Endothelial cell of umbilical vein (primary cell): ENCODE measurements around the gene TUBB1. TPM values are rescaled to one million over a fixed set of nuclear protein-coding genes. Genes with fewer than 3 reads are reported as not detected.

ENCODE experiments used
- Bru-seq: library from RNA; stranded (reverse); fragments of 400-500 nt; gene quantifications from one replicate; lab custom pipeline; 2021; lab: Mats Ljungman, UMichigan
- BruChase-seq, 2 experiments: library from RNA; stranded (reverse); fragments of 400-500 nt; gene quantifications; one replicate each; lab custom pipeline; 2021; lab: Mats Ljungman, UMichigan
- BruUV-seq: library from RNA; stranded (reverse); fragments of 400-500 nt; replicated peaks from 2 replicates; lab custom pipeline; 2021; lab: Mats Ljungman, UMichigan
- CTCF ChIA-PET: fragments of 300-600, 350-600 bp; sonication (Branson Sonifier 250); formaldehyde crosslinking; loops from one replicate; lab custom pipeline; 2021; ENCODE audit warnings: antibody characterized with exemption, inconsistent platforms; lab: Charles Lee
- POLR2A ChIA-PET: fragments of 300-600, 350-600 bp; sonication (Branson Sonifier 250); formaldehyde crosslinking; loops from one replicate; lab custom pipeline; 2021; ENCODE audit warnings: antibody characterized with exemption, inconsistent platforms; lab: Charles Lee
- DNase-seq: peaks from one replicate; pipeline ENCODE4 v3.0.0-alpha.2; 2011; ENCODE audit warnings: low read depth, low spot score
- FAIRE-seq: peaks from 2 replicates; lab custom pipeline; 2011; peaks lifted over from hg19 to GRCh38; lab: Jason Lieb, UNC
- H2AFZ ChIP-seq: 2 replicates; pipeline ENCODE4 v1.6.0; 2012; ENCODE audit warnings: low read depth, low read length, control low read depth, inconsistent platforms
- H3K27ac ChIP-seq: 2 replicates; pipeline ENCODE4 v1.5.1; 2011; ENCODE audit warnings: low read depth, mild to moderate bottlenecking, control low read depth, low read length, moderate library complexity; ENCODE audit not compliant: insufficient read depth
- H3K27me3 ChIP-seq, 2 experiments: 2 replicates each; pipeline versions ENCODE4 v1.6.0 to v1.6.1; 2011; ENCODE audit warnings: low read length in 2 of 2, mixed read lengths in 1 of 2; ENCODE audit not compliant: control insufficient read depth in 2 of 2, insufficient read depth in 2 of 2
- H3K36me3 ChIP-seq, 2 experiments: 2 replicates in 1 of 2; 3 replicates in 1 of 2; pipeline ENCODE4 v1.5.1; 2011; ENCODE audit warnings: low read length in 2 of 2, mild to moderate bottlenecking in 1 of 2, moderate library complexity in 1 of 2; ENCODE audit not compliant: control insufficient read depth in 2 of 2, insufficient read depth in 2 of 2; ENCODE audit errors: extremely low read depth in 1 of 2
- H3K4me1 ChIP-seq: 3 replicates; pipeline ENCODE4 v1.5.1; 2011; ENCODE audit warnings: mild to moderate bottlenecking, low read length; ENCODE audit not compliant: control insufficient read depth, insufficient read depth; ENCODE audit errors: extremely low read depth
- H3K4me2 ChIP-seq: 2 replicates; pipeline ENCODE4 v1.6.1; 2011; ENCODE audit warnings: low read length, control low read depth, mixed read lengths; ENCODE audit not compliant: insufficient read depth
- H3K4me3 ChIP-seq, 3 experiments: fragments of 200-600 bp in 1 of 3; sonication (generic), shearing (Covaris generic) in 1 of 3; replicated peaks in 1 of 3; 2 replicates each; pipeline ENCODE4 v1.5.1; 2011 to 2016; ENCODE audit warnings: control low read depth in 3 of 3, low read length in 3 of 3, mild to moderate bottlenecking in 2 of 3, inconsistent platforms in 1 of 3, low read depth in 1 of 3, moderate library complexity in 1 of 3; ENCODE audit not compliant: insufficient read depth in 1 of 3
- H3K79me2 ChIP-seq: 2 replicates; pipeline ENCODE4 v1.6.0; 2012; ENCODE audit warnings: low read length, inconsistent platforms; ENCODE audit not compliant: control insufficient read depth, insufficient read depth
- H3K9ac ChIP-seq: replicated peaks from 2 replicates; pipeline ENCODE3; 2011; ENCODE audit warnings: low read length, control low read depth; ENCODE audit not compliant: insufficient read depth; ENCODE audit errors: extremely low read depth
- H3K9me1 ChIP-seq: replicated peaks from 3 replicates; pipeline ENCODE4 v1.6.0; 2011; ENCODE audit warnings: mild to moderate bottlenecking, low read length; ENCODE audit not compliant: control insufficient read depth, insufficient read depth; ENCODE audit errors: extremely low read depth
- H3K9me3 ChIP-seq: replicated peaks from 2 replicates; pipeline ENCODE4 v1.5.1; 2012; ENCODE audit warnings: low read length, inconsistent platforms; ENCODE audit not compliant: control insufficient read depth, insufficient read depth
- H4K20me1 ChIP-seq: replicated peaks from 2 replicates; pipeline ENCODE3; 2011; ENCODE audit warnings: mild to moderate bottlenecking, low read length; ENCODE audit not compliant: control insufficient read depth, insufficient read depth; ENCODE audit errors: extremely low read depth
- EZH2 ChIP-seq: IDR thresholded peaks from 2 replicates; pipeline ENCODE4 v1.6.1; 2012; ENCODE audit warnings: borderline replicate concordance, low read depth, mild to moderate bottlenecking, moderate library complexity, low read length, inconsistent platforms; ENCODE audit not compliant: severe bottlenecking
- FOS ChIP-seq: IDR thresholded peaks from 2 replicates; pipeline ENCODE4 v1.6.1; 2011; ENCODE audit warnings: mild to moderate bottlenecking, low read length, moderate library complexity, borderline replicate concordance; ENCODE audit not compliant: insufficient read depth
- GATA2 ChIP-seq: IDR thresholded peaks from 2 replicates; pipeline ENCODE4 v1.7.0; 2011; ENCODE audit warnings: low read depth, mild to moderate bottlenecking, moderate library complexity, mixed read lengths, low read length; ENCODE audit not compliant: insufficient read length, insufficient read depth
- JUN ChIP-seq: IDR thresholded peaks from 2 replicates; pipeline ENCODE4 v1.6.1; 2011; ENCODE audit warnings: borderline replicate concordance, low read depth; ENCODE audit not compliant: insufficient read length, insufficient read depth
- MAX ChIP-seq: IDR thresholded peaks from 2 replicates; pipeline ENCODE4 v1.6.1; 2011; ENCODE audit not compliant: insufficient read depth, insufficient read length
- MYC ChIP-seq: IDR thresholded peaks from one replicate; pipeline ENCODE4 v1.6.1; 2011; ENCODE audit warnings: mild to moderate bottlenecking, low read depth, low read length
- POLR2A ChIP-seq: IDR thresholded peaks from 2 replicates; pipeline ENCODE4 v1.6.1; 2012; ENCODE audit warnings: low read depth, mild to moderate bottlenecking, control low read depth, low read length
- POLR2AphosphoS5 ChIP-seq: IDR thresholded peaks from 2 replicates; pipeline ENCODE4 v1.6.1; 2012; ENCODE audit warnings: low read depth, mild to moderate bottlenecking, control low read depth, low read length, moderate library complexity; ENCODE audit not compliant: insufficient read depth
- dilution Hi-C: fragments of 300-500 bp; cut with MboI; formaldehyde crosslinking; loops from one replicate; pipeline ENCODE4 v1.15.0; 2019; ENCODE audit warnings: low sequenced_read_pairs; ENCODE audit not compliant: extremely low pct_ligation_motif_present
- intact Hi-C: fragments of 100-400 bp; cut with micrococcal nuclease; formaldehyde crosslinking; loops from one replicate; pipeline ENCODE4 v1.10.0; 2022
- long read RNA-seq: library from polyadenylated mRNA; stranded (forward); transcript quantifications from one replicate; pipeline ENCODE4 v2.0.0, GENCODE V29; 2021
- polyA minus RNA-seq, 3 experiments: library from RNA; depleted of rRNA, polyadenylated mRNA; stranded (reverse); fragments of >200 nt; gene quantifications; 1 replicate in 1 of 3; 2 replicates in 2 of 3; pipeline ENCODE4 v1.2.3, GENCODE V29; 2011
- polyA plus RNA-seq, 4 experiments: library from polyadenylated mRNA; depleted of rRNA in 3 of 4; stranded (reverse) in 3 of 4; unstranded in 1 of 4; fragments of >200 nt; gene quantifications; 2 replicates each; pipeline versions ENCODE4 v1.2.1 to v1.2.3, GENCODE V29; 2011 to 2012; ENCODE audit warnings: missing spikeins in 1 of 4
- total RNA-seq: library from RNA; stranded (reverse); gene quantifications from 2 replicates; pipeline ENCODE4 v1.2.3, GENCODE V29; 2021
- TF ChIP-seq, protein P1 (sequence below), 2 donors: IDR thresholded peaks; 1 replicate in 1 of 2; 2 replicates in 1 of 2; pipeline ENCODE4 v1.5.1; 2011; ENCODE audit warnings: low read length in 2 of 2, mild to moderate bottlenecking in 2 of 2, moderate library complexity in 2 of 2, control low read depth in 1 of 2, inconsistent platforms in 1 of 2, low read depth in 1 of 2; ENCODE audit not compliant: insufficient read depth in 1 of 2; ENCODE audit errors: extremely low read depth in 1 of 2

TUBB1 gene
- total RNA-seq = not detected in 2 replicates
- 0.02 and 0.04 TPM in 2 replicates for polyA plus RNA-seq
- 0.01 TPM in 1 of 2 replicates, not detected in the other for polyA plus RNA-seq (2011; cell fraction: cytosol; rRNA removed)
- 0.13 and 0.20 TPM in 2 replicates for polyA plus RNA-seq (2011; cell fraction: nucleus; rRNA removed)
- 0.11 and 0.15 TPM in 2 replicates for polyA plus RNA-seq (2012)
- polyA minus RNA-seq = not detected in 2 replicates
- polyA minus RNA-seq (2011; cell fraction: cytosol; rRNA and poly(A)+ RNA removed) = not detected
- polyA minus RNA-seq (2011; cell fraction: nucleus; rRNA and poly(A)+ RNA removed) = not detected in 2 replicates
- Bru-seq, nascent RNA = percentile 9 among the genes with signal in this experiment
- BruChase-seq, experiment 1, labeled RNA remaining after a 6-hour chase = percentile 10 among the genes with signal in this experiment
- BruChase-seq, experiment 2, labeled RNA remaining after a 2-hour chase = not detected
- long read RNA-seq, partial matches to known transcripts = 0 of 1 reads
- long read RNA-seq, other reads (novel, unspliced or antisense) = 1 of 1 reads

- no TSS peak for BruUV-seq
- POLR2A ChIA-PET = no interaction called here
Observed at GRCh38 chr20:59019217-59019616, at the start of gene TUBB1. Gene TUBB1, plus strand, starts transcription at chr20:59019429. Its CDS starts 94 bp downstream, at chr20:59019523.

More at GRCh38 chr20:59019217-59019616, at the start of gene TUBB1:
- no peak within 1 kb of the TSS for H3K27ac ChIP-seq
- FAIRE-seq (no peak), DNase-seq (no peak)
- CTCF ChIA-PET = interaction anchor here (1.2 kb wide), 1 partner anchor 9 kb away, joined by 5 read pairs; no protein-coding TSS in a partner anchor
- H3K4me2 ChIP-seq = no peak within 1 kb of the TSS
- no peak within 1 kb of the TSS for H3K4me3 ChIP-seq
- H4K20me1 ChIP-seq = no peaks in the 10 kb centered on the region
- H3K79me2 ChIP-seq = peaks cover 4% of the 10 kb centered on the region
- no peaks in the 10 kb centered on the region for H3K27me3 ChIP-seq
- dilution Hi-C loops (no loop called here), intact Hi-C loops (loop anchor here (10.0 kb wide), 2 partner anchors 364 to 926 kb away; partner anchors contain the start of genes FAM217B, PPP1R3D and STX16)
- no peaks in the 10 kb centered on the region for H3K9me1 ChIP-seq
- no peak within 1 kb of the TSS for H2AFZ ChIP-seq
- peaks cover 4 to 11% of the 10 kb centered on the region in 2 experiments for H3K36me3 ChIP-seq
- H3K4me1 ChIP-seq = peaks cover 7% of the 10 kb centered on the region
- no peak for TF ChIP-seq EZH2
- TF ChIP-seq MAX = no peak
- no peak for TF ChIP-seq GATA2
- no peak for TF ChIP-seq POLR2A
- no peak for TF ChIP-seq POLR2AphosphoS5
- TF ChIP-seq MYC = no peak
- TF ChIP-seq, protein P1, sequence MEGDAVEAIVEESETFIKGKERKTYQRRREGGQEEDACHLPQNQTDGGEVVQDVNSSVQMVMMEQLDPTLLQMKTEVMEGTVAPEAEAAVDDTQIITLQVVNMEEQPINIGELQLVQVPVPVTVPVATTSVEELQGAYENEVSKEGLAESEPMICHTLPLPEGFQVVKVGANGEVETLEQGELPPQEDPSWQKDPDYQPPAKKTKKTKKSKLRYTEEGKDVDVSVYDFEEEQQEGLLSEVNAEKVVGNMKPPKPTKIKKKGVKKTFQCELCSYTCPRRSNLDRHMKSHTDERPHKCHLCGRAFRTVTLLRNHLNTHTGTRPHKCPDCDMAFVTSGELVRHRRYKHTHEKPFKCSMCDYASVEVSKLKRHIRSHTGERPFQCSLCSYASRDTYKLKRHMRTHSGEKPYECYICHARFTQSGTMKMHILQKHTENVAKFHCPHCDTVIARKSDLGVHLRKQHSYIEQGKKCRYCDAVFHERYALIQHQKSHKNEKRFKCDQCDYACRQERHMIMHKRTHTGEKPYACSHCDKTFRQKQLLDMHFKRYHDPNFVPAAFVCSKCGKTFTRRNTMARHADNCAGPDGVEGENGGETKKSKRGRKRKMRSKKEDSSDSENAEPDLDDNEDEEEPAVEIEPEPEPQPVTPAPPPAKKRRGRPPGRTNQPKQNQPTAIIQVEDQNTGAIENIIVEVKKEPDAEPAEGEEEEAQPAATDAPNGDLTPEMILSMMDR (IDR thresholded peaks at IDR 0.05; ENCODE audit: extremely low read depth in 1 of 2, insufficient read depth in 1 of 2, low read depth in 1 of 2, low read length in 2 of 2) = no peak
- no peak for TF ChIP-seq JUN
- no peak for TF ChIP-seq FOS
- no peak within 1 kb of the TSS for H3K9ac ChIP-seq
- no peaks in the 10 kb centered on the region for H3K9me3 ChIP-seq
